PC-9 (cell line): Measurements from ENCODE around the gene CHDH. TPM values are rescaled to one million over a fixed set of nuclear protein-coding genes. Genes with fewer than 3 reads are reported as not detected.

Experiments
- BruUV-seq: library from RNA; stranded (reverse); fragments of 400-500 nt; replicated peaks from 2 replicates; lab custom pipeline; 2021; lab: Mats Ljungman, UMichigan
- CTCF ChIA-PET: fragments of 300-600 bp; sonication (Branson Sonifier 250); formaldehyde crosslinking; loops from one replicate; lab custom pipeline; 2022; ENCODE audit warnings: antibody characterized with exemption; lab: Charles Lee
- POLR2A ChIA-PET: fragments of 300-600 bp; sonication (Branson Sonifier 250); formaldehyde crosslinking; loops from one replicate; lab custom pipeline; 2022; ENCODE audit warnings: antibody characterized with exemption; ENCODE audit not compliant: unreplicated experiment; lab: Charles Lee
- DNase-seq, 2 experiments: peaks; one replicate each; pipeline versions ENCODE4 v3.0.0 to v3.0.0-alpha.2; 2015 to 2022; ENCODE audit warnings: mixed read lengths in 1 of 2
- H2AFZ ChIP-seq: fragments of 200-600 bp; sonication (generic); 2 replicates; pipeline ENCODE4 v1.8.1; 2017; ENCODE audit warnings: antibody characterized with exemption
- H3F3A ChIP-seq: fragments of 200-600 bp; sonication (generic); 2 replicates; pipeline ENCODE4 v1.8.1; 2017; ENCODE audit warnings: antibody characterized with exemption, mild to moderate bottlenecking, low read depth; ENCODE audit not compliant: insufficient read depth
- H3K27ac ChIP-seq: fragments of 200-600 bp; sonication (generic); 2 replicates; pipeline ENCODE4 v1.6.1; 2016; ENCODE audit warnings: mixed run types
- H3K27me3 ChIP-seq: fragments of 200-600 bp; sonication (generic); 2 replicates; pipeline ENCODE4 v1.6.1; 2016; ENCODE audit warnings: low read depth, mixed run types; ENCODE audit not compliant: insufficient read depth
- H3K36me3 ChIP-seq: fragments of 200-600 bp; sonication (generic); 2 replicates; pipeline ENCODE4 v1.6.1; 2016; ENCODE audit warnings: low read depth, mixed run types
- H3K4me1 ChIP-seq: fragments of 200-600 bp; sonication (generic); replicated peaks from 2 replicates; pipeline ENCODE4 v1.6.1; 2016; ENCODE audit warnings: mixed run types; ENCODE audit not compliant: insufficient read depth
- H3K4me2 ChIP-seq: fragments of 200-600 bp; sonication (generic); 2 replicates; pipeline ENCODE4 v1.6.1; 2017; ENCODE audit warnings: mixed run types
- H3K4me3 ChIP-seq: fragments of 200-600 bp; sonication (generic); 2 replicates; pipeline ENCODE4 v1.6.1; 2016; ENCODE audit warnings: mixed run types
- H3K79me2 ChIP-seq: fragments of 200-600 bp; sonication (generic); 2 replicates; pipeline ENCODE4 v1.6.1; 2017; ENCODE audit warnings: low read depth, mixed run types
- H3K9me2 ChIP-seq: fragments of 200-600 bp; sonication (generic); 2 replicates; pipeline ENCODE4 v1.8.1; 2017; ENCODE audit warnings: mild to moderate bottlenecking; ENCODE audit not compliant: insufficient read depth
- H3K9me3 ChIP-seq: fragments of 200-600 bp; sonication (generic); 2 replicates; pipeline ENCODE4 v1.8.1; 2016; ENCODE audit warnings: low read depth; ENCODE audit not compliant: insufficient read depth
- H4K20me1 ChIP-seq: fragments of 200-600 bp; sonication (generic); 2 replicates; pipeline ENCODE4 v1.8.1; 2017; ENCODE audit not compliant: insufficient read depth
- CTCF ChIP-seq: fragments of 200-600 bp; sonication (generic); conservative IDR thresholded peaks from 2 replicates; pipeline ENCODE4 v1.6.1; 2017; ENCODE audit warnings: mixed run types, antibody characterized with exemption, mild to moderate bottlenecking, moderate library complexity
- EZH2 ChIP-seq: fragments of 200-600 bp; sonication (generic); IDR thresholded peaks from 2 replicates; pipeline ENCODE4 v1.8.0; 2017; ENCODE audit warnings: antibody characterized with exemption, low read depth
- intact Hi-C: fragments of 100-400 bp; cut with micrococcal nuclease; formaldehyde crosslinking; loops from one replicate; pipeline ENCODE4 v1.10.0; 2022; ENCODE audit not compliant: unreplicated experiment
- total RNA-seq: library from RNA; stranded (reverse); gene quantifications from 2 replicates; pipeline ENCODE4 v1.2.3, GENCODE V29; 2021

The CHDH gene
- total RNA-seq, 1 experiment from 2014 or later: not detected

DNA sequence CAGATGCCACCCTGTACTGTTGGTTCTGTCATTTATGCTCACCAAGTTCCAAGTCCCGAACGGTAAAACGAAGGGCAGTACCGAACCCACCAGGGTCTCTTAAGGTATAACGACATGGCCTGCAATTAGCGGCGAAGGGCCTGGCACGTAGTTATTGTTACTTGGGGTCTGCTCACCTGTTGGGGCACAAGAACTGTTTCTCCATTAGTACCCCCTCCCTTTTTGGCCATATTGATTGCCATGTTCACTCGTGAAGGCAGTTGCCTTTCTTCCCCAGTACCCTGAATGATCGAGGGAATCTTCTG, 584 bp upstream of the CHDH start:
- Histone ChIP-seq H3K4me1 (no peaks in the 10 kb centered on the region), H3K27me3 (peaks cover 23% of the 10 kb centered on the region), H3K4me2 (no peak overlapping the region), H3K79me2 (no peaks in the 10 kb centered on the region), H3K4me3 (no peak overlapping the region), H3F3A (no peaks in the 10 kb centered on the region), H4K20me1 (no peaks in the 10 kb centered on the region), H3K27ac (no peak overlapping the region), H3K36me3 (no peaks in the 10 kb centered on the region), H3K9me3 (no peaks in the 10 kb centered on the region), H2AFZ (no peak overlapping the region), H3K9me2 (no peaks in the 10 kb centered on the region)
- ChIA-PET POLR2A (no interaction called here), CTCF (no interaction called here)
- DNase-seq: no peak
- TF ChIP-seq EZH2: no peak
- no peak for TF ChIP-seq CTCF
- BruUV-seq: no TSS peak
- intact Hi-C loops: no loop called here

DNA sequence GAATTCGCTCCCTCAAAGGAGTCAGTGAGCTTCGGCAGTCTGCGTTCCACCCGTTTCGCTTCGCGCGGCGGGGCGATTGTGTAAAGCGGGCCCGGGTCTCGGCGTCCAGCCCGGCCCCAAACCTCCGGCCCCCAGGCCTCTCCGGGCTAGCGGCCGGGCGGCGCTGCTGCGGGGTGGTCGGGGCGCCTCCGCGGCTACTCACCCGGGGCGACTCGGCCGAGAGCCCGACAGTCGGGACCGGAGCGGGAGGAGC, 412 bp downstream of the CHDH start:
- Histone ChIP-seq H3K9me3 (no peaks in the 10 kb centered on the region), H3K36me3 (no peaks in the 10 kb centered on the region), H3K4me3 (no peak overlapping the region), H3K27me3 (peaks cover 14% of the 10 kb centered on the region), H4K20me1 (no peaks in the 10 kb centered on the region), H3K4me1 (no peaks in the 10 kb centered on the region), H3K4me2 (no peak overlapping the region), H3K27ac (no peak overlapping the region), H3K79me2 (no peaks in the 10 kb centered on the region), H3K9me2 (no peaks in the 10 kb centered on the region), H2AFZ (no peak overlapping the region), H3F3A (no peaks in the 10 kb centered on the region)
- no peak for DNase-seq
- no TSS peak for BruUV-seq
- POLR2A ChIA-PET: no interaction called here
- intact Hi-C loops: no loop called here
- TF ChIP-seq EZH2 (no peak), CTCF (no peak)
- CTCF ChIA-PET: no interaction called here

DNA sequence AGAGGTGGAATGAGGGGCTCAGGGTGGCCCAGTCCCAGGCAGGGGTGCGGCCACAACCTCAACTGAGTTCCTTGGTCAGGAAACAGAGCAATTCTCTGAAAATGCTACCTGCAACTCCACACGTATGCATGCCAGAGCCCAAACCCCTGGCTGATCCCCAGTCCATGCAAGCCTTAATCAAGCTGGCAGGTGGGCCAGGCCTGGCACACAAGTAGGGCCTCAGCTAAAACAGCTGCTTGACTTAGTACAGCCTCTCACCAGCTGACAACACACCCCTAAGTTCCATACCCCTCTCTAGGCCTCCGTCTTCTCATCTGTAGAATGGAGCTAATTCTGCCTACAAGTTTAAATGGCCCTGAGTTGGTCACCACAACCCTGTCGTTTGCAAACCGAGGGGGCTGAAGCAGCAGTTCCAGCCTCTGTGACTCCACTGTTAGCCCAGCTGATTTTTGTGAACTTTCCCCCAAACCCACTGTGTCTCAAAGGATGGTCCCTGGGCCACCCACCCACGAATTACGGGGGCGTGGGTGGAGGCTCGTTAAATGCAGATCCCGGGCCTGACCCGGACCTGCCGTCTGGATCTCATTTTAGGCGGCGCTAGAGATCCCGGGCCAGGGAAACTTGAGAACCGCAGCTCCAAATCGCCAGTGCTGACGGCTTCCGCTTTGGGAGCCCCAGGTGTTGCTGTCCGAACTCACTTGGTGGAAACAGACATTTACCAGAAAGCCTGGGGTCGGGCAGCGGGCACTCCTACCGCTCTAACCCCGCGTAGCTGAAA, 927 bp downstream of the CHDH start:
- H3K9me2 ChIP-seq: no peaks in the 10 kb centered on the region
- DNase-seq: no peak
- no peak overlapping the region for H3K27ac ChIP-seq
- H3K9me3 ChIP-seq: no peaks in the 10 kb centered on the region
- H4K20me1 ChIP-seq: no peaks in the 10 kb centered on the region
- CTCF ChIA-PET: no interaction called here
- no TSS peak for BruUV-seq
- no peaks in the 10 kb centered on the region for H3K79me2 ChIP-seq
- peaks cover 13% of the 10 kb centered on the region for H3K27me3 ChIP-seq
- no peak overlapping the region for H2AFZ ChIP-seq
- H3F3A ChIP-seq: no peaks in the 10 kb centered on the region
- H3K4me2 ChIP-seq: no peak overlapping the region
- POLR2A ChIA-PET: no interaction called here
- intact Hi-C loops: no loop called here
- H3K4me1 ChIP-seq: no peaks in the 10 kb centered on the region
- H3K36me3 ChIP-seq: no peaks in the 10 kb centered on the region
- no peak overlapping the region for H3K4me3 ChIP-seq
- TF ChIP-seq EZH2 (no peak), CTCF (no peak)
